Fibroblast of lung (primary cell): ENCODE data around the gene ADNP2.

ENCODE experiments used
- EZH2 ChIP-seq: IDR thresholded peaks from 2 replicates; pipeline ENCODE4 v1.5.1; 2012; ENCODE audit warnings: low read length, control low read depth, mild to moderate bottlenecking; ENCODE audit errors: missing control alignments
- TF ChIP-seq, protein P1 (sequence below), 2 donors: IDR thresholded peaks in 1 of 2; conservative IDR thresholded peaks in 1 of 2; 1 replicate in 1 of 2; 2 replicates in 1 of 2; pipeline ENCODE4 v1.5.1; 2011 to 2012; ENCODE audit warnings: low read length in 2 of 2, control low read depth in 1 of 2, inconsistent platforms in 1 of 2, low read depth in 1 of 2, mild to moderate bottlenecking in 1 of 2

DNA sequence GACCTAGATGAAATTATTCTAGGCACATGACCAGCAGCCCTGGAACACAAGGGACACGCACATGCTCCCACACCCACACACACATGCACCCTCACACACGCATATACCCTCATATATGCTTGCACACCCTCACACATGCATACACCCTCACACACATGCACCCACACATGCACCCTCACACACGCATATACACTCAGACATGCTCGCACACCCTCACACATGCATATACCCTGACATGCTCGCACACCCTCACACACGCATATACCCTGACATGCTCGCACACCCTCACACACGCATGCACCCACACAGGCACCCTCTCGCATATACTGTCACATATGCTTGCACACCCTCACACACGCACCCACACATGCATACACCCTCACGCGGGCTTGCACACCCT is 76.5 kb downstream of the ADNP2 start:
- TF ChIP-seq, protein P1, sequence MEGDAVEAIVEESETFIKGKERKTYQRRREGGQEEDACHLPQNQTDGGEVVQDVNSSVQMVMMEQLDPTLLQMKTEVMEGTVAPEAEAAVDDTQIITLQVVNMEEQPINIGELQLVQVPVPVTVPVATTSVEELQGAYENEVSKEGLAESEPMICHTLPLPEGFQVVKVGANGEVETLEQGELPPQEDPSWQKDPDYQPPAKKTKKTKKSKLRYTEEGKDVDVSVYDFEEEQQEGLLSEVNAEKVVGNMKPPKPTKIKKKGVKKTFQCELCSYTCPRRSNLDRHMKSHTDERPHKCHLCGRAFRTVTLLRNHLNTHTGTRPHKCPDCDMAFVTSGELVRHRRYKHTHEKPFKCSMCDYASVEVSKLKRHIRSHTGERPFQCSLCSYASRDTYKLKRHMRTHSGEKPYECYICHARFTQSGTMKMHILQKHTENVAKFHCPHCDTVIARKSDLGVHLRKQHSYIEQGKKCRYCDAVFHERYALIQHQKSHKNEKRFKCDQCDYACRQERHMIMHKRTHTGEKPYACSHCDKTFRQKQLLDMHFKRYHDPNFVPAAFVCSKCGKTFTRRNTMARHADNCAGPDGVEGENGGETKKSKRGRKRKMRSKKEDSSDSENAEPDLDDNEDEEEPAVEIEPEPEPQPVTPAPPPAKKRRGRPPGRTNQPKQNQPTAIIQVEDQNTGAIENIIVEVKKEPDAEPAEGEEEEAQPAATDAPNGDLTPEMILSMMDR (conservative IDR thresholded peaks at IDR 0.05 in 1 of 2, IDR thresholded peaks at IDR 0.05 in 1 of 2; ENCODE audit: low read depth in 1 of 2, low read length in 2 of 2), result no peak
- no peak for TF ChIP-seq EZH2
